WERI-Rb-1 (cell line): ENCODE measurements around the gene DROSHA.

ENCODE experiments used
- DNase-seq: peaks from one replicate; pipeline ENCODE4 v3.0.0-alpha.2; 2020
- H3K27ac ChIP-seq: fragments of 250-450 bp; sonication (Bioruptor Pico); 2 replicates; pipeline ENCODE4 v1.5.1; 2020; ENCODE audit warnings: mild to moderate bottlenecking, moderate library complexity
- H3K27me3 ChIP-seq: fragments of 250-450 bp; sonication (Bioruptor Pico); 2 replicates; pipeline ENCODE4 v1.5.1; 2021; ENCODE audit warnings: mild to moderate bottlenecking, low read depth, moderate library complexity; ENCODE audit not compliant: insufficient read depth, severe bottlenecking
- H3K36me3 ChIP-seq: fragments of 250-450 bp; sonication (Bioruptor Pico); 2 replicates; pipeline ENCODE4 v1.5.1; 2020; ENCODE audit warnings: mild to moderate bottlenecking, moderate library complexity
- H3K4me3 ChIP-seq: 2 replicates; pipeline ENCODE4 v1.5.1; 2011; ENCODE audit warnings: low read depth, mild to moderate bottlenecking, control low read depth, low read length
- H3K9me3 ChIP-seq: fragments of 250-450 bp; sonication (Bioruptor Pico); 2 replicates; pipeline ENCODE4 v1.5.1; 2021; ENCODE audit warnings: mild to moderate bottlenecking, moderate library complexity; ENCODE audit not compliant: severe bottlenecking
- CTCF ChIP-seq: IDR thresholded peaks from 2 replicates; pipeline ENCODE4 v1.5.1; 2011; ENCODE audit warnings: low read depth, mild to moderate bottlenecking, control low read depth, inconsistent platforms, low read length

DROSHA gene

GRCh38 chr5:31465291-31465690, 66.6 kb downstream of the DROSHA start:
- Histone ChIP-seq H3K27me3 (no peaks in the 10 kb centered on the region), H3K4me3 (no peak overlapping the region), H3K27ac (no peak overlapping the region), H3K9me3 (no peaks in the 10 kb centered on the region), H3K36me3 (peaks cover 70% of the 10 kb centered on the region)
- no peak for DNase-seq
- no peak for TF ChIP-seq CTCF

- no peaks in the 10 kb centered on the region for H3K9me3 ChIP-seq
- H3K36me3 ChIP-seq = peaks cover 73% of the 10 kb centered on the region
- no peak overlapping the region for H3K27ac ChIP-seq
- no peak overlapping the region for H3K4me3 ChIP-seq
- H3K27me3 ChIP-seq = no peaks in the 10 kb centered on the region
- TF ChIP-seq CTCF = no peak
- DNase-seq = no peak
Measured at GRCh38 chr5:31464081-31464480, 67.8 kb downstream of the DROSHA start.

GRCh38 chr5:31463351-31463750, 68.5 kb downstream of the DROSHA start:
- Histone ChIP-seq H3K27ac (no peak overlapping the region), H3K27me3 (no peaks in the 10 kb centered on the region), H3K36me3 (peaks cover 74% of the 10 kb centered on the region), H3K4me3 (no peak overlapping the region), H3K9me3 (no peaks in the 10 kb centered on the region)
- TF ChIP-seq CTCF = no peak
- no peak for DNase-seq

- no peak overlapping the region for H3K27ac ChIP-seq
- H3K27me3 ChIP-seq = no peaks in the 10 kb centered on the region
- H3K36me3 ChIP-seq = peaks cover 48% of the 10 kb centered on the region
- no peak overlapping the region for H3K4me3 ChIP-seq
- TF ChIP-seq CTCF = no peak
- no peaks in the 10 kb centered on the region for H3K9me3 ChIP-seq
- no peak for DNase-seq
Measured at GRCh38 chr5:31459594-31459993, 72.3 kb downstream of the DROSHA start.

GRCh38 chr5:31455172-31455571, 76.7 kb downstream of the DROSHA start:
- no peak for TF ChIP-seq CTCF
- no peak for DNase-seq
- Histone ChIP-seq H3K27me3 (no peaks in the 10 kb centered on the region), H3K36me3 (peaks cover 37% of the 10 kb centered on the region), H3K27ac (no peak overlapping the region), H3K4me3 (no peak overlapping the region), H3K9me3 (no peaks in the 10 kb centered on the region)

- Histone ChIP-seq H3K9me3 (no peaks in the 10 kb centered on the region), H3K27me3 (no peaks in the 10 kb centered on the region), H3K27ac (no peak overlapping the region), H3K36me3 (peaks cover 40% of the 10 kb centered on the region), H3K4me3 (no peak overlapping the region)
- TF ChIP-seq CTCF = no peak
- no peak for DNase-seq
Measured at GRCh38 chr5:31453522-31453921, 78.4 kb downstream of the DROSHA start.
